Thyroid gland (tissue), 4 donors: ENCODE results near the gene CCNL1. TPM values are rescaled to one million over a fixed set of nuclear protein-coding genes. Genes with fewer than 3 reads are reported as not detected.

ENCODE experiments used
- DNase-seq, 2 donors: peaks; one replicate each; pipeline ENCODE4 v3.0.0-alpha.2; 2019
- H3K27ac ChIP-seq, 3 donors: fragments of 200-600 bp; sonication (generic); 1 replicate in 2 of 3; 2 replicates in 1 of 3; pipeline ENCODE4 v1.5.1; 2016 to 2019; ENCODE audit warnings: mild to moderate bottlenecking in 1 of 3, moderate library complexity in 1 of 3
- H3K27me3 ChIP-seq: fragments of 200-600 bp; sonication (generic); one replicate; pipeline ENCODE4 v1.5.1; 2019
- H3K36me3 ChIP-seq, 2 donors: fragments of 200-600 bp; sonication (generic); one replicate each; pipeline ENCODE4 v1.5.1; 2016 to 2019
- H3K4me1 ChIP-seq, 2 donors: fragments of 200-600 bp; sonication (generic); one replicate each; pipeline ENCODE4 v1.5.1; 2017 to 2019
- H3K4me3 ChIP-seq, 3 donors: fragments of 200-600 bp; sonication (generic); replicated peaks in 1 of 3; 1 replicate in 2 of 3; 2 replicates in 1 of 3; pipeline ENCODE4 v1.5.1; 2016; ENCODE audit warnings: mild to moderate bottlenecking in 1 of 3
- H3K9me3 ChIP-seq: fragments of 200-600 bp; sonication (generic); one replicate; pipeline ENCODE4 v1.5.1; 2017
- CTCF ChIP-seq, 6 experiments: fragments of 200-600 bp in 3 of 6; fragments of 450-650 bp in 3 of 6; sonication (generic) in 3 of 6; IDR thresholded peaks; one replicate each; pipeline ENCODE4 v1.5.1; 2016 to 2019; ENCODE audit warnings: antibody characterized with exemption in 6 of 6, mild to moderate bottlenecking in 2 of 6, inconsistent platforms in 1 of 6, moderate library complexity in 1 of 6
- POLR2A ChIP-seq, 2 donors: fragments of 450-650 bp; IDR thresholded peaks; one replicate each; pipeline ENCODE4 v1.6.1; 2017; ENCODE audit warnings: antibody characterized with exemption in 2 of 2, mild to moderate bottlenecking in 2 of 2, moderate library complexity in 1 of 2
- WGBS, 2 donors: methylation state at CpG; one replicate each; pipeline ENCODE4 v1.1.5; 2017; 5-methylcytosine and 5-hydroxymethylcytosine counted together
- intact Hi-C: fragments of 100-400 bp; cut with DNase I; formaldehyde crosslinking; loops from one replicate; pipeline ENCODE4 v1.15.1; 2023
- total RNA-seq, 4 donors: library from RNA; depleted of rRNA; stranded (reverse); fragments of >200 nt; gene quantifications; one replicate each; pipeline ENCODE4 v1.2.3, GENCODE V29; 2016

CCNL1 gene
- total RNA-seq, 4 donors from 2014 or later: 142 to 375 (median 227) TPM

GRCh38 chr3:157145606-157146322, 14.2 kb downstream of the CCNL1 start:
- no peaks in the 10 kb centered on the region for H3K27me3 ChIP-seq
- H3K4me1 ChIP-seq: no peaks in the 10 kb centered on the region
- 88 to 94% methylated on average over 2 of the region's 2 CpGs for WGBS, 2 donors
- H3K36me3 ChIP-seq: peaks cover 57 to 63% of the 10 kb centered on the region in 2 donors
- no peak overlapping the region for H3K27ac ChIP-seq
- no peak overlapping the region for H3K4me3 ChIP-seq
- no peaks in the 10 kb centered on the region for H3K9me3 ChIP-seq
- no peak for TF ChIP-seq POLR2A (IDR thresholded peaks at IDR 0.05)
- TF ChIP-seq CTCF (IDR thresholded peaks at IDR 0.05): no peak
- DNase-seq: no peak
- intact Hi-C loops: no loop called here

DNA sequence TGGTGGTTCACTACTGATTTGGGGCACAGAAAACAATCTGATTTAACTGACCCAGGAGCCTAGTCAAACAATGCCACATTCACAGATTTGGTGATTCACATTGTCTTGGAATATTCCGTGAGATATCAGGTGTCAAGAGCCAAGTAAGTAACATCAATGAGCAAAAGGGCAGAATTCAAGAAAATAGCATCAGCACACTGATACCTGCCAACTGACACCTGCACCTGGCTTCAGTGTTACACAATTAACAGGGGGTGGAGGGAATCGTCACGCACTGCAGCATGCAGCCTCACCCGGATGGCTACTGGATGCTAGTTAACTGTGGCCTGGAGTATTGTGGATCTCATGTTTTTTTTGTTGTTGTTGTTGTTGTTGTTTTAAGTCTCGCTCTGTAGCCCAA, 17.6 kb downstream of the CCNL1 start:
- no peak for TF ChIP-seq POLR2A (IDR thresholded peaks at IDR 0.05)
- TF ChIP-seq CTCF (IDR thresholded peaks at IDR 0.05): no peak
- Histone ChIP-seq H3K27ac (no peak overlapping the region), H3K27me3 (no peaks in the 10 kb centered on the region), H3K4me3 (no peak overlapping the region), H3K4me1 (peaks cover under 1% of the 10 kb centered on the region in 2 donors), H3K36me3 (peaks cover 23 to 29% of the 10 kb centered on the region in 2 donors), H3K9me3 (no peaks in the 10 kb centered on the region)
- no peak for DNase-seq
- WGBS, 2 donors: 74 to 81% methylated on average over 5 of the region's 5 CpGs
- intact Hi-C loops: no loop called here

DNA sequence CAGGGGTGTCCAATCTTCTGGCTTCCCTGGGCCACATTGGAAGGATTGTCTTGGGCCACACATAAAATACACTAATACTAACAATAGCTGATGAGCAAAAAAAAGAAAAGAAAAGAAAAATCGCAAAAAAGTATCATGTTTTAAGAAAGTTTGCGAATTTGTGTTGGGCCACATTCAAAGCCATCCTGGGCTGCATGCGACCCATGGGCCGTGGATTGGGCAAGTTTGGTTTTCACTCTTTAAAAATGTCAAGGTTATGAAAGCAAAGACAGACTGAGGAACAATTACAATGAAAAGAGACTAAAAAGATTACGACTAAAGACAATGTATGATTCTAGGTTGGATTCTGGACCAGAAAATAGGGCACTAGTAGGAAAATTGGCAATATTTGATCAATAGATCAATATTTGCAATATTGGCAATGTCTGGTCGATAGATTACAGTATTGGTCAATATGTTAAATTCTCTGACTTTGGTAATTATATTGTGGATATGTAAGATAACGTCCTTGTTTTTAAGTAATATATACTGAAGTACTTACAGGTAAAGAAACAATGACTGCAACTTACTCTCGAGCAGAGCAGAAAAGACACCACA, 19.9 kb downstream of the CCNL1 start:
- Histone ChIP-seq H3K4me3 (no peak overlapping the region), H3K36me3 (peaks cover 8 to 12% of the 10 kb centered on the region in 2 donors), H3K27me3 (no peaks in the 10 kb centered on the region), H3K9me3 (no peaks in the 10 kb centered on the region), H3K27ac (no peak overlapping the region), H3K4me1 (peaks cover 12 to 15% of the 10 kb centered on the region in 2 donors)
- TF ChIP-seq CTCF (IDR thresholded peaks at IDR 0.05): no peak
- no peak for TF ChIP-seq POLR2A (IDR thresholded peaks at IDR 0.05)
- intact Hi-C loops: loop anchor here (5.0 to 10.0 kb wide), 3 partner anchors 58 to 605 kb away; no protein-coding TSS in a partner anchor
- 87 to 92% methylated on average over 8 of the region's 8 CpGs for WGBS, 2 donors
- DNase-seq: no peak

GRCh38 chr3:157136647-157137387, 23.1 kb downstream of the CCNL1 start:
- TF ChIP-seq CTCF (IDR thresholded peaks at IDR 0.05): no peak
- Histone ChIP-seq H3K36me3 (no peaks in the 10 kb centered on the region), H3K27ac (peak overlapping the region; percentile 64 to 70 (median 66)), H3K27me3 (no peaks in the 10 kb centered on the region), H3K9me3 (no peaks in the 10 kb centered on the region), H3K4me3 (no peak overlapping the region), H3K4me1 (peaks cover 19 to 27% of the 10 kb centered on the region in 2 donors)
- intact Hi-C loops: loop anchor here (5.0 to 10.0 kb wide), 3 partner anchors 55 to 602 kb away; no protein-coding TSS in a partner anchor
- peak; percentile 75 to 76 for DNase-seq
- 23 to 26% methylated on average over 6 of the region's 6 CpGs for WGBS, 2 donors
